ENCODE results near the gene GZMM. TPM values are rescaled to one million over a fixed set of nuclear protein-coding genes. Genes with fewer than 3 reads are reported as not detected.
A peak's percentile ranks its signal among the peaks of the same experiment; 100 is the strongest.

The GZMM gene
- total RNA-seq, 1 donor, result 0.43 TPM

- no peak for DNase-seq (ENCODE audit: low read depth)
- no peak for TF ChIP-seq CTCF (IDR thresholded peaks at IDR 0.05; ENCODE audit: insufficient read depth, low read depth, low read length)
- H3K4me3 ChIP-seq (ENCODE audit: low read depth, low read length), result no peak overlapping the region
Observed at GRCh38 chr19:556611-557382, 12.9 kb downstream of the GZMM start.

- DNase-seq (ENCODE audit: low read depth), result peak; percentile 95
- no peak for TF ChIP-seq CTCF (IDR thresholded peaks at IDR 0.05; ENCODE audit: insufficient read depth, low read depth, low read length)
- H3K4me3 ChIP-seq (ENCODE audit: low read depth, low read length), result no peak overlapping the region
Observed at GRCh38 chr19:558770-559439, 15.1 kb downstream of the GZMM start.

GRCh38 chr19:560121-560520 lies 16.3 kb downstream of the GZMM start:
- H3K4me3 ChIP-seq (ENCODE audit: low read depth, low read length), result no peak overlapping the region
- DNase-seq (ENCODE audit: low read depth), result no peak
- no peak for TF ChIP-seq CTCF (IDR thresholded peaks at IDR 0.05; ENCODE audit: insufficient read depth, low read depth, low read length)

GRCh38 chr19:566403-566802 lies 22.6 kb downstream of the GZMM start:
- peak; percentile 100 for DNase-seq (ENCODE audit: low read depth)
- no peak for TF ChIP-seq CTCF (IDR thresholded peaks at IDR 0.05; ENCODE audit: insufficient read depth, low read depth, low read length)
- peak overlapping the region; percentile 48 for H3K4me3 ChIP-seq (ENCODE audit: low read depth, low read length)

GRCh38 chr19:566844-567243 lies 23.0 kb downstream of the GZMM start:
- TF ChIP-seq CTCF (IDR thresholded peaks at IDR 0.05; ENCODE audit: insufficient read depth, low read depth, low read length), result no peak
- DNase-seq (ENCODE audit: low read depth), result no peak
- H3K4me3 ChIP-seq (ENCODE audit: low read depth, low read length), result peak overlapping the region; percentile 48

GRCh38 chr19:567296-567900 lies 23.5 kb downstream of the GZMM start:
- peak overlapping the region; percentile 48 for H3K4me3 ChIP-seq (ENCODE audit: low read depth, low read length)
- TF ChIP-seq CTCF (IDR thresholded peaks at IDR 0.05; ENCODE audit: insufficient read depth, low read depth, low read length), result no peak
- DNase-seq (ENCODE audit: low read depth), result peak; percentile 87
